SW480 (cell line): ENCODE results near the gene MYORG.

Experiments
- DNase-seq: peaks from one replicate; pipeline ENCODE4 v3.0.0-alpha.2; 2016; ENCODE audit warnings: low spot score

Gene MYORG

GRCh38 chr9:34384368-34385165 lies 7.9 kb upstream of the MYORG start:
- DNase-seq, result peak; percentile 30

DNA sequence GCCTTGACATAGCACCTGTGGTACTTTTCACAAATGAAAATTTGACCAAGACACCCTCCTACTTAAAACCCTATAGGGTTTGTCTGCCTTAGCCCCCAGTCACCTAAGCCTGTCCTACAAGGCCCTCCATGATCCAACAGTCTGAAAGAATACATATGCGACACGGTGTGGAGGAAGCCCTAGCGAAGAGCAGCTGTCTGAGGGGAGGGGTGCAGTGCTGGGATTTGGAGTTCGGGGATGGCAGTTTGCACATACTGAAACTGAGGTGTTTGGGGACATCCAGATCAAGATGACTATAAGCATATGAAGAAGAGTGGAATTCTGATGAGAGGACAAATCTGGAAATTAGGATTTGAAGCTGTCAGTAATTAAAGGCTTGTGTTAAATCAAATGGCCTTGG lies 7.2 kb upstream of the MYORG start:
- DNase-seq, result no peak

DNA sequence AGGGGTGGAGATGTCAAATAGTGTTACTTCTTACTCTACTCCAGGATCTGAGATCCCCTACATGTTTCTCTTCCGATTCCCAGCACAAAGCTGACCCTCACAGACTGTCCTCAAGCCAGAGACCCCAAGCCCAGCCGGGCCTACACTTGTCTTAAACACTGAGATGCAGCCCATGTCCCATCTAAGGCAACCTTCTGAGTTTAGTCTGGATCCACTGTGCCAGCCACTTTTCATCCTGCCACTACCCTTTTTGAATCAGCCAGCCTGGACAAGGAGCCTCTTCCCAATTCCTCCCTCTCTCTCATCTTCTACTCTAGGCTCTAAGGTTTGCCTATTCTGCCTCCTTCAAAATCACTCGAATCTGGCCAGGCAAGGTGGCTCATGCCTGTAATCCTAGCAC lies 6.2 kb upstream of the MYORG start:
- no peak for DNase-seq

- no peak for DNase-seq
Observed at GRCh38 chr9:34382054-34382453, 5.4 kb upstream of the MYORG start.

GRCh38 chr9:34381323-34381722 lies 4.6 kb upstream of the MYORG start:
- DNase-seq, result no peak

- DNase-seq, result peak; percentile 62
Observed at GRCh38 chr9:34380511-34381315, 4.0 kb upstream of the MYORG start.

GRCh38 chr9:34380034-34380510 lies 3.4 kb upstream of the MYORG start:
- DNase-seq, result no peak

DNA sequence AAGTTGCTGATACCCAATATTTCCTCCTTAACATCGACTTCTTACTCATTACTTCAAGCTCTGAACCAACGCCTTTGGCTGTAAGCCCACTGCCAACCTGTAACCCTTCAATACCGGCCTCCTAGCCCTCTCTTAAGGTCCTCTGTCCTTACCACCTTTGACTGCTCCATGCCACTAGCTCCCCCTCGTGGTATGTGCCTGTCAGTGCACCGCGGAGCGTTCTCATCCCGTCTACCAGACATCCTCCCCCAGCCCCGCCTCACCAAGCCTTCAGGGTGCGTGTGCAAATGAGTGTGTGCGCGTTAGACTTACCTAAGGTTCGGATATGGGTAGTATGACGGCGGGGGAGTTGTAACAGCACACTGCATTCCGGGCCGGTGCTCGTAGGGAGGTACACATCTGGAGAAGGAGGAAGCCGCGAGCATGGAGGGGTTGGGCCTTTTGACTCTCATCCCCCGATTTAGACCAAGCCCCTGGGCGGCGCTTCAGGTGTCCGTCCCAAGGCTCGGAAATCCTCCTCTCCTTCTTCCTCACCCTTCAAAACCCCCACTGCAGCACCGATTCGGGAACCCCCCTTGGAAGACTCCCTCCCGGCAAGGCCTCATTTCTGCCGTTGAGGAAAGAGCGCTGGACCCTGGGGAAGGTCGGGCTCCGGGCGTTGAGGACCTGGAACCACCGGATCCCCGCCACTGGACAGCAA lies 2.8 kb upstream of the MYORG start:
- peak; percentile 83 for DNase-seq

- DNase-seq, result no peak
Observed at GRCh38 chr9:34378376-34379060, 1.8 kb upstream of the MYORG start.

DNA sequence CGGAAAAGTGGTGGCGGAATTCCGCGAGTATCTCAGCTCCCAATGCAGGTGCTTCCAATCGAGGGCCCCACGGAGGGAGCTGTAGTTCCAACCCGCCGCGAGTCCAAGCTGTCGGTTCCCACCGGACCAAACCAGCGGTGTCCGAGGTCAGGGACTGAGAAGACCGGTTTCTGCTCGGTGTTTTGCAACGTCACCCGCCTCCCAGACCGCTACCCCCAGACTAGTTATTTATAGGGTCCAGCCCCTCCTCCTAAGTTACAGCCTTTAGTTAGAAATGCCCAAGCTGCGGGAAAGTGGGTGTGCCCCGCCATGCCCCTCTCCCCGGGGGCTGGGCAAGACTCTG lies 677 bp upstream of the MYORG start:
- no peak for DNase-seq

- DNase-seq, result peak; percentile 81
Observed at GRCh38 chr9:34375901-34376595, 650 bp downstream of the MYORG start.

DNA sequence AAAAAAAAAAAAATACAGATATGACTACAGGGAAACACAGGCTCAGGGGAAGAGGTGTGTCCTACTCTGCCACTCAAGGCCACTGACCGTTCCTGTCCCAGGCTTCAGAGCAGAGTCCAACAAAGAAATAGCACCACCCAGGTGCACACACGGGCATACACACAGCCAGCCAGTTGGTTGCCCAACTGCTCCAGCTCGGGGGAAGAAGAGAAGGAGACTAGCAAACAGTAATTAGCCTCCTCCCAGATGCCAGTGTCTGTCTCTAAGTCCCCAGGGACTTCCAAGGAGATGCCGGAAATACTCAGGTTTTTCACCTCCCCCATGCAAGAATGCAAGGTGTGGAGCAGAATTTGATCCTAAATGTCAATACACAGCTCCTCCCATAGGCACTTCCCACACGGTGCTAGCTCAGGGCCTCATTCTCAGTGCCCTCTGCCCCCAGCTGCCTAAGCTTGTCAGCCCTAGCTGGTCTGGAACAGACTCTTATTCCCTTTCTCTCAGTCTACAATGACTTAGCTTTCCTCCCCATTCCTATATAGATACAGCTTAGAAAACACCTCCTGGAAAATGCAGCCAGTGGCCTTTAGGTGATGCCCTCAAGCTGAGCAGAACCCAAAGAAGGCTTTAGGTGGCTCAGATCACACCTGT lies 1.7 kb downstream of the MYORG start:
- peak; percentile 36 for DNase-seq

GRCh38 chr9:34374339-34374738 lies 2.4 kb downstream of the MYORG start:
- DNase-seq, result no peak

DNA sequence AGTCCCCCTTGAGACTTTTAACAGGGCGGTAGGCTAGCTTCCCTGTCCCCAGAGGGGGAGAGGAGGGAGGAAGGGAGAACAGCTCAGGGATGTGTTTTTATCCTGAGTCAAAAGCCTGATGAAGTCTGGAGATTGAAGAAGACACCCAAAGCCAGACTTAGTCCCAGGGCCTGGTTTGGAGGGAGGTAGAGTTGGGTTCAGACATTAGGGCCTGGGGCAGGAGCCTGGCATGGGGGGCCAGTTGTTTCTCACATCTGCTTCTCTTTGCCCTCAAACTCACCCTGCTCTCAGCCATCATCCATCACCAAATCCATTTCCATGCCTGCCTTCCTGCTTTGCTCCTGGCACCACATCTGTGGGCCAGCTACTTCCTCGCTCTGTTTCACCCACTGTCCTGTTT lies 2.9 kb downstream of the MYORG start:
- DNase-seq, result no peak

GRCh38 chr9:34372467-34373011 lies 4.2 kb downstream of the MYORG start:
- no peak for DNase-seq

DNA sequence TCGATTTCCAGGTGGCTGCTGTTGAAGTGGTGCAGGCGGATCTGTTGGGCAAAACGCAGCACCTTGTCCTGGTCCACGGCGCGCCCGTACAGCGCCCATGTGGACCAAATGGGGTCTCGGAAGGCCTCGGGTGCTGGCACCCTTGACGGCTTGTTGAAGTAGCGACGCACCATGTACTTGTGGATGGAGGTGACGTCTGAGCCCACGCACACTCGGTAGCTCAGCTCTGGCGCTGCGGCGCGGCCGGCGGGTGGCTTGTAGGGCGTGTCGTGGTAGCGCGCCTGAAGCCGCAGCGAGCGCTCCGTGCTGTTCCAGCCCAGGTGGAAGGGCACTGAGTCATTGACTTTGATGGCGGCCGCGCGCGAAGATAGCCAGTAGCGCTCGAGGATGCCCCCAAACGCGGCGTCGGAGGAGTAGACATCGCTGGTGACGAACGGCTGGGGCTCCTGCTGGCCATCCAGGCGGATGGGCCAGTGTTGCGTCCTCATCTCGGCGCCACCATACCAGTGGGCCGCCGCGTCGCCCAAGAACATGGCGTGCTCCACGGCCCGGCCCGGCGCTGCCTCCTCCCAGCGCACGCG lies 4.7 kb downstream of the MYORG start:
- no peak for DNase-seq

- DNase-seq, result no peak
Observed at GRCh38 chr9:34370970-34371880, 5.5 kb downstream of the MYORG start.

DNA sequence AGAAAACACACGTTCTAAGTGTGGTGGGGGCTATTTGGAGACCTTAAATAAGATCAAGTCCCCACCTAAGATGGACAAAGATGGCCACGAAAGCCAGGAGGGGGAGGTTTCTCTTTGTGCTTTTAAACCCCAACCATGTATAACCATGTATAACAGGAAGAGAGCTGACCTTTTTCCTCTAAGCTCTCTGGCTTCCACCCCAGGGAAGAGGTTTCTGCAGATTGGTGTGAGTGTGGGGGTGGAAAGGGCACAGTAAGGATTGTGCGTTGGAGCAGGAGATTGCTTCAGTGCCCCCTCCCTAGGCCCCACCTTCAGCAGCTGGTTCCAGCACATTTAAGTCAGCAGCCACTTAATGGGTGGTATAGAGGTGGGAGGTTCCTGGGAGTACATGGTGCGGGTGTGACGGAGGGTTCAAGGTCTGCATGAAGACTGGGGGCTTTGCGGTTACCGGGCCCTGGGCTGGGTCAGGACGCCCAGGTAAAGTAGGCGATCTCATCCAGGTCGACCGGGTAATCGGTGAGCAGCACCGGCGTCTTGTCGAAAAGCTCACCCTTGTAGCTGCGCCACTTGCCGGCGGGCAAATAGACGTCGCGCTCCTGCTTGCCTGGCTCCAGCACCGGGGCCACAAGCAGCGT lies 6.2 kb downstream of the MYORG start:
- DNase-seq, result no peak

DNA sequence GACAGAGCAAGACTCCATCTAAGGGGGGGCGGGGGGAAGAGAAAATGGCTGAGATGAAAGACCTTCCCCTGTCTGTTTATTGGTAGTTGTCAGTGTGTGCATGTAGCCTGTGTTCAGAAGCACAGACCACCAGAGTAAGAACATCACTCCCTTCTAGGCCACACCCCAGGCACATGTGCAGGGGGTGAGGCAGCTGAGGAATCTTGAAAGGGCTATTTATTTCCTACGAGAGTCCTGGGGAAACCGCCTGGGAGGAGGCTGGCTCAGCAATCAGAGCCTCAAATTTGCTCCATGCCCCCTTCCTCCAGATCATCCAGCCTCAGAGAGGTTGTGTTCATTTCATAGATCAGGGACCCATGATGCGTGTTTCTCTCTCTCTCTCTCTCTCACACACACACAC lies 7.1 kb downstream of the MYORG start:
- DNase-seq, result no peak
